CD4-positive, alpha-beta T cell treated with Interleukin-17A for 4 hours (primary cell): Measurements from ENCODE around the gene ZFPM1.
A peak's percentile ranks its signal among the peaks of the same experiment; 100 is the strongest.

Experiments
- DNase-seq: peaks from one replicate; pipeline ENCODE4 v3.0.0-alpha.2; 2020; ENCODE audit warnings: mixed read lengths

ZFPM1 gene

GRCh38 chr16:88549671-88550245 lies 96.7 kb downstream of the ZFPM1 start:
- DNase-seq = peak; percentile 36

DNA sequence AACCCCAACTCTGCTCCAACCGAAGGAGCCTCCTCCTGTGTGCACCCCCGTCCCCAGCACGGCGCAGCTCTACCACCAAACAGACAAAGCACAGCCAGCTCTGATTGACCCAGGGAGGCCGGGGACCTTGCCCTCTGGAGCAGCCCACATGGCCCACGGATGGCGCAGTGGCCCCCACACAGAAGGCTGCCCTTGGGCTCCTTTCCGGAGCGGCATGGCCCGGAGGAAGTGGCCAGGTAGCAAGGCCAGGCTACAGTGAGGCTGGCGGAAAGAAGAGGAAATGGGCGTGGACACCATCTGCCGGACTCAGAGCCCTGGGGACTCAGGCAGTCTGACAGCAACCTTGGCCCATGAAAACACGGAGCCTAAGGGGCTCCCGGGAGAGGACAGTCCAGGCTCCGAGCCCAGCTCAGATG lies 97.2 kb downstream of the ZFPM1 start:
- peak; percentile 53 for DNase-seq

DNA sequence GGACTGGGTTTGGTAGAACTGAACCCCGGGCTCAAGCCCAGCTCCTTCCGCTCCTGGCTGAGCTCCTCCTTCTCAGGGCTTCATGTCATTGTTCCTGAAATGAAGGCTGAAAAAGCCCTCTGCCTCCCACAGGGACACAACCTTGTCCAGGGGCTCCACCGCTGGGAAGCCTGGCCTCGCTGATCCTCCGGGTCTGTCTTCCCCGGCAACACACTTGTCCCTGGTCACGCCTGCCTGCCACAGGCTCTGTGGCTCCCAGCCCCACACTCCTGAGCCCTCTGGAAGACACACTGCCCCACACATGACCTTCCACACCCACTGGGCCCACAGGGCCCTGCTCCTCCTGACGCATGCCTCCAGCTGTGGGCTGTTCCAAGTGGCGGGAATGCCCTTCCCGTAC lies 99.1 kb downstream of the ZFPM1 start:
- DNase-seq = no peak

GRCh38 chr16:88552815-88553214 lies 99.7 kb downstream of the ZFPM1 start:
- no peak for DNase-seq

- DNase-seq = no peak
Measured at GRCh38 chr16:88553739-88554138, 100.7 kb downstream of the ZFPM1 start.

DNA sequence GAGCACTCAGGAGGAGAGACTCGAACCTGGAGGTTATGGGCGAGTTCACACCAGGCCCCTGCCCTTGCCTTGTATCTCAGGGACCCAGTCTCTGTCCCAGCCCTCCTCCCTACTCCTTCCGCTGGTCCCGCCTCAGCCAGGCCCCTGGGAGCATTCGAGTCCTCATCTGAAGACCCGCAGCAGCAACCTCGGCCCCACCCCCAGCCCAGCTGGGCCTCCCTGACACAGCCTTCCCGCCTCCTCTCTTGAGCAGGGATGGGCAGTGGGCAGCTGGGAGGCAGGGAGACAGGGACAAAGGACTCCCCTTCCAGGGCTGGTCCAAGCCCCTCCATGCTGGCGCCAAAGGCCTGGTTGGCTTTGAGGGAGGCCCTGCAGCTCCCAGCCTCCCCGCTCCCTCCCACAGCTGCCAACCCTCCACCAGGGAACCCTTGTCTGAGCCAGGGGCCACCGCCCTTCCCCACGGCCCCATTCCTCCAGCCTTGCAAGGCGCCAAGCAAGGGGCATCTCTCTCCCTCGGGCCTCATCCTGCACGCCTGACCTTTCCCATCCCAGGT lies 101.7 kb downstream of the ZFPM1 start:
- DNase-seq = no peak

DNA sequence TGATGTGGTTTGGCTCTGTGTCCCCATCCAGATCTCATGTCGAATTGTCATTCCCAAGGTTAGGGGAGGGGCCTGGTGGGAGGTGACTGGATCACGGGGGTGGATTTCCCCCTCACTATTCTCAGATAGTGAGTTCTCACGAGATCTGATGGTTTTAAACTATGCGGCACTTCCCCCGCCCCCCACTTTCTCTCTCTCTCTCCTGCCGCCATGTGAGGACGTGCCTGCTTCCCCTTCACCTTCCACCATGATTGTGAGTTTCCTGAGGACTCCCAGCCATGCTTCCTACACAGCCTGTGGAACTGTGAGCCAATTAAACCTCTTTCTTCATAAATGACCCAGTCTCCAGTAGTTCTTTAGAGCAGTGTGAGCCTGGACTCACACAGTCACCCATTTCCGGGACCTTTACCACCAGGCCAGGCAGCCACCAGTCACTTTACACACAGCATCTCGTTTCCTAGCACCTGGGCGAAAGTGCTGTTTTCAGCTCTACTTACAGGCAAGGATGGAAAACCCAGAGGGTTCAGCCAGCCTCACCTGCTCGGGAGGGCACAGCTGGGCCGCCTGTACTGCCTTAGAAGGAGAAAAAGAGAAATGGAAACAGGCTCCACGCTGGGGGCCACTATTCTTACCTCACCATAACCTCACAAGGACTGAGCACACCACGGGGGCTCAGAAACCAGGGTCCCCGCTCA lies 103.4 kb downstream of the ZFPM1 start:
- no peak for DNase-seq

DNA sequence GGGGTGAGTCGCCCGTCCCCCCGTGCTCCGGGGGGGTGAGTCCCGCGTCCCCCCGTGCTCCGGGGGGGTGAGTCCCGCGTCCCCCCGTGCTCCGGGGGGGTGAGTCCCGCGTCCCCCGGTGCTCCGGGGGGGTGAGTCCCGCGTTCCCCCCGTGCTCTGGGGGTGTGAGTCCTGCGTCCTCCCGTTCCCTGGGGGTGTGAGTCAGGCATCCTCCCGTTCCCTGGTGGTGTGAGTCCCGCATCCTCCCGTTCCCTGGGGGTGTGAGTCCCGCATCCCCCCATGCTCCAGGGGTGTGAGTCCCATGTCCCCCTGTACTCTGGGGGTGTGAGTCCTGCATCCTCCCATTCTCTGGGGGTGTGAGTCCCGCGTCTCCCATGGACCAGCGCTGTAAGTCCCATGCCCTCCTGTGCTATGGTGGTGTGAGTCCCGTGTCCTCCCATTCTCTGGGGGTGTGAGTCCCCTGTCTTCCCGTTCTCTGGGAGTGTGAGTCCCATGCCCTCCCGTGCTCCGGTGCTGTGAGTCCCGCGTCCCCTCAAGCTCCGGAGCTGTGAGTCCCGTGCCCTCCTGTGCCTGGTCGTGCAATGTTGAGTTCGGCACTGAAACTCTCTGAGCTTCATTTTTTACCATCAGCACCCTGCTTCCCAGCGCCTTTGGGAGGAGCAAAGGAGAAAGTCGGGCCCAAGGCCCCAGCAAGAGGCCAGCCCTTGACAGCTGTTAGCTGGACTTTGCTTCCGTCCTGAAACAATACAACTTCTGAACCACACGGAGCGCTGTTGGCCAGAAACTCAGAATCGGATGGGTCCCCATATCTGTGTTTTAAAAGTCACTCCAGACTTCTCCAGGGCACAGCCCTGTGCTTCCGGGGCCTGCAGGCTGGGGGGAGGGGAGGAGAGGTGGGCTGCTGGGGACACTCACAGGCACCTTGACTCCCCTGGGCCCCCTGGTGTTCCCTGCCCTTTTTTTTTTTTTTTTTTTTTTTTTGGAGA lies 105.7 kb downstream of the ZFPM1 start:
- DNase-seq = no peak

GRCh38 chr16:88560714-88561484 lies 107.8 kb downstream of the ZFPM1 start:
- no peak for DNase-seq

GRCh38 chr16:88561485-88562359 lies 108.6 kb downstream of the ZFPM1 start:
- peak; percentile 64 for DNase-seq

- no peak for DNase-seq
Measured at GRCh38 chr16:88566158-88566557, 113.1 kb downstream of the ZFPM1 start.

DNA sequence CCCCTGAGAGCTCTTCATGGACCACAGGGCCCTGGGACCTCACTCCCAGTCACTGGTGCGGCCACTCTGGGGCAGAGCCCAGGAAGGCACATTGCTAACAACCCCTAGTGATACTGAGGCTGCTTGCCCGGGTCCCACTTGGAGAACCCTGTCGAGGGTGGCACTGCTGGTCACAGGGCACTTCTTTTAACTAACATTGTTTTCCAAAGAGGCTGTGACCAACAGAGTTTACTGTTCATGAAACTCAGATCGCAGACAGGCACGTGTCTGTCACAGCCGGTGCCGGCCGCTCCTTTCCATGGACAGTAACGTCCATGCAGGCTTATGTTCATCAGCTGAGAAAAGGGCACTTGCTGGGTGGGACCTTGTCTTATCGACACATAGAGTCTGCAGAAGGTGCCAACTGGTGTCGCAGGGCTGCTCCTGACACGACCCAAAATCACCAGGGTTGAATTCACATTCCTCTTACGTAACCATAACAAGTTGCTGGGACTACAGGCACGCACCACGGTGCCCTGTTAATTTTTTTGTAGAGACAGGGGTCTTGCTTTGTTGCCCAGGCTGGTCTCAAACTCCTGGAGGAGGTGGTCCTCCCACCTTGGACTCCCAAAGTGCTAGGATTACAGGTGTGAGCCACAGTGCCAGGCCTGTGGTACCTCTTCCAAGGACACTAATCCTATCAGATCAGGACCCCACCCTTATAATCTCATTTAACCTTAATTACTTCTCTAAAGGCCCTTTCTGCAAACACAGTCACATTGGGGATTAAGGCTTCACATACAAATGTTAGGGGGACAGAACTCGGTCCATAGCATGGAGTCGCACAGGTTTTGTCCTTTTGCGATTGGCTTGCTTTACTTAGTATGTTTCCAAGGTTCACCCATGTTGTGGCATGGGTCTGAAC lies 115.9 kb downstream of the ZFPM1 start:
- DNase-seq = no peak

DNA sequence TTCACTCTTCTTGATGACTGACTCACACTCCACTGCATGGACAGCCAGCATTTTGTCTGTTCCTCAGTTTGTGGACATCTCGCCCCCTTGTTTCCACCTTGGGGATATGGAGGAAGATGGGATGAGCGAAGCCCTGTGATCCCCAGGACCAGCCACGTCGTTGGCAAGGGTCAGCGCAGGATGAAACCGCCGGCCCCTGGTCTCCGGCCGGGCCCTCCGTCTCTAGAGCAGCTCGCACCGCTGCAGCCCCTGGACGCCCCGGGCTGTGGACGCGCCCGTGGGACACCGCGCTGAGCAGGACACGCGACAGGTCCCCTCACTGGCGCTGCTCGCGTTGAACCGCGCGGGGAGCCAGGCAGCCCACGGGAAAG lies 116.5 kb downstream of the ZFPM1 start:
- DNase-seq = no peak

DNA sequence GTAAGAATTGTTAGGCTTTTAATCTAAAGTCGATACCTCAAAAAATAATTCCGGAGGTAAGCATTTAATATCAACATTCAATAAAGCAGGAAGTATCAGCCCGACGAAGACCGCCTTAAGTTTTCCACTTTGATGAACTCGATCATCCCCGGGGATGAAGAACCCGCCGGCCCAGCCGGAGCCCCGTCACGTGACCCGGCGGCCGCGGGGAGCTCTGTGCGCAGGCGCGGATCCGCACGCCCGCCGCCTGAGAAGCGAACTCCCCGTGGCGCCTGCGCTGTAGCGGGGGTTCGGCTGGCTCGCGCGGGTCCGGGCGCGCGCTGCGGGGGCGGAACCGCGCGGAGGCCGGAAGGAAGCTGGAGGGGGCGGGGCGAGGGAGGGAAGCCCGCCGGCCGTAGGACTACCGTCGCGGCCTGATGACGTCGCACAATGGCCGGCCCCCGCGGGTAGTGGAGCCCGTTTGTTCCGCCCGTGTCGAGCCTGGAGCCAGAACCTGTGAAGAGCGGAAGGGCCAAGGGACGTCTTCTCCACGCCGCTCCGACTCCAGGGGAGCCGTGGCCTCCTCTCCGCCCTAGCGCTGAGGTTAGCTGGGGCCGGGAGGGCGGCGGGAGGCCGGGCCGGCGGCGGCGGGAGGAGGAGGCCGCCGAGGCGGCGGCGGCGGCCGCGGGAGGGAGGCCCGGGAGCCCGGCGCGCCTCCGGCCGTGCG lies 117.1 kb downstream of the ZFPM1 start, which contains the start of gene ZC3H18:
TSS of gene ZC3H18 (plus strand) at position 419 of the 706 bp plus-strand sequence. CDS start 6,721 bp downstream, outside the sequence.
- peak; percentile 98 for DNase-seq

GRCh38 chr16:88570691-88571092 lies 117.6 kb downstream of the ZFPM1 start:
- peak; percentile 54 for DNase-seq

DNA sequence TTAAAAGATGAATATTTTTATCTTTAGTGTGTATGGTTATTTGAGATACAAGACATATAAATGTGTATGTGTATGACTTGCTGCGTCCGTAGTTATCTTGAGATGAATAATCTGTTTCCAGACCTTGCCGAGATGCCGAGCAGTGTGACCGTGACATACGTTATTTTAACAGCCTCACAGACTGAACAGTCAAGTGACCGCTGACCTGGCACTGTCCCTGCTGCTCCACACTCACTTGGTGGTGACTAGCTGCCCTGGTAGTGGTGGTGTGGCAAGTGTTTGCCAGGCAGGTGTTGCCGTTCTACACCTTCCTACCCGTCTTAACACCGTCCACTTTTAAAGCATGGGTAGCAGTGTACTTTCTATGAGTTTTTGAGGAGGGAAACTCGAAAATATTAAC lies 122.2 kb downstream of the ZFPM1 start:
- no peak for DNase-seq

GRCh38 chr16:88576307-88576706 lies 123.2 kb downstream of the ZFPM1 start:
- no peak for DNase-seq

DNA sequence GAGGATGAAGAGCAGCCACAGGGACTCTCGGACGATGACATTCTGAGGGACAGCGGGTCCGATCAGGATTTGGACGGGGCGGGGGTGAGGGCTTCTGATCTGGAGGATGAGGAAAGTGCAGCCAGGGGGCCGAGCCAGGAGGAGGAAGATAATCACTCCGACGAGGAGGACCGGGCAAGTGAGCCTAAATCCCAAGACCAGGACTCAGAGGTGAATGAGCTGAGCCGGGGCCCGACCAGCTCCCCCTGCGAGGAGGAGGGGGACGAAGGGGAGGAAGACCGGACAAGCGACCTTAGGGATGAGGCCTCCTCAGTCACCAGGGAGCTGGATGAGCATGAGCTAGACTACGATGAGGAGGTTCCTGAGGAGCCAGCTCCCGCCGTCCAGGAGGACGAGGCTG lies 124.1 kb downstream of the ZFPM1 start:
- DNase-seq = no peak
